GM19372 (cell line): Measurements from ENCODE around the gene NMS.

Experiments used
- ATAC-seq: cut with Tn5 transposase; IDR thresholded peaks from one replicate; pipeline ENCODE4 v1.9.1; 2021; ENCODE audit warnings: mild to moderate bottlenecking, low read depth, moderate library complexity; ENCODE audit not compliant: unreplicated experiment

Gene NMS

DNA sequence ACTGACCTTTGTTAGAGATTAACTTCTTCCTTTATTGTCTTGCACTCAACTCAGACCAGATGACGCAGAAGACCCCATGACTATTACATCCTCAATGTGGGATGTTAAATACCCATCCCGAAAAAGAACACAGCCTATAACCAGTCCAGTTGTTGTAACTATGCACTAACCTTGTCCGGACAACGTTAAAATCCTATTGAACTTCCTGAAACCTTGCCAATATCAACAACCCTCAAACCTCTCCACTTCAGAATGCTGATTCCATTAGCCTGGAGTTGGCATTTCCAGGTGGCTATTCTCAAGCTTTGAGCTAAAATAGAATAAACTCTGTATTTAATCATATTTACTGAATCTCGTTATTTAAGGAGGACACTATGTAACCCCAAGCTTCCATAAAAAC lies 13.6 kb downstream of the NMS start:
- ATAC-seq: no peak

DNA sequence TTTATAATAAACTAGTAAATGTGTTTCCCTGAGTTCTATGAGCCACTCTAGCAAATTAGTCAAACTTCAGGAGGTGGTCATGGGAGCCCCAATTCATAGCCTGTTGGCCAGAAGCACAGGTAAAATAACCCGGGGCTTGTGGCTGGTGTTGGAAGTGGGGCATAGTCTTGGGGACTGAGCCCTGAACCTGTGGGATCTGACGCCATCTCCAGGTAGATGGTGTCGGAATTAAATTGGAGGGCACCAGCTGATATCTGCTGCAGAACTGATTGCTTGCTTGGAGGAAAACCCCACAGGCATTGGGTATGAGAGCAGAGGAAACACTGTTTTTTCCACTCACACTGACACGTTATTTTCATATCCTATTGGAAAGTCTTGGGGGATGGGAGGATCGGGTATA lies 14.1 kb downstream of the NMS start:
- ATAC-seq: no peak

DNA sequence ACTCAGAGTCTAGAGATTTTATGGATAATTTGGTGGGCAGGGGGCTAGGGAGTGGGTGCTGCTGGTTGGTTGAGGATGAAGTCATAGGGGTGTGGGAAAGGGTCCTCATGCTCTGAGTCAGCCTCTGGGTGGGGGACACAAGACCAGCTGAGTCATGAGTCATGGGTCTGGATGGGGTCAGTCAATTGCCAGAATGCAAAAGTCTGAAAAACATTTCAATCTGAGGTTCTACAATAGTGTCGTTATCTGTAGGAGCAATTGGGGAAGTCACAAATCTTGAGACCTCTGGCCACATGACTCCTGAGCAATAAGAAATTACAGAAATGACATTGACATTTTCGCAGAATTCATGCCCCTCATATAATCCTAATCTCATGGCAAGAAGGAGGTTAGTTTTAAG lies 15.1 kb downstream of the NMS start:
- no peak for ATAC-seq

DNA sequence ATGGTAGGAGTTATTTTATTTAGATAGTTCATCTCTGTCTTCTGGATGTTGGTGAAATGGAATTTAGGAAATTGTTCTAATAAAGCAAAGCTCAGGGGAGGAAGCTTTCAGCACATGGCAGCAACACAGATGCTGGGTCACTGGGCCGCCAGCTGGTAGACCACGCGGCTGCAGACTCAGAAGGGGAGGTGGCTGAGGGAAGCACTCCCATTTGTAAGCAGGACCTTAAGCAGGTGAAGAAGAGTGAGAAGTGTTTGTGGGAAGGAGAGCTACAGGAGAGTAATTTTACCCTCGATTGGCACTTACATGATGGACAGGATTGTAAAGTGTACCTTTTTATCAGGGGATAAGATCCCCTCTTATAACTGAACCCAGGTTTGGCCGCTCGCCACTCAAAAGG lies 24.4 kb downstream of the NMS start:
- no peak for ATAC-seq

DNA sequence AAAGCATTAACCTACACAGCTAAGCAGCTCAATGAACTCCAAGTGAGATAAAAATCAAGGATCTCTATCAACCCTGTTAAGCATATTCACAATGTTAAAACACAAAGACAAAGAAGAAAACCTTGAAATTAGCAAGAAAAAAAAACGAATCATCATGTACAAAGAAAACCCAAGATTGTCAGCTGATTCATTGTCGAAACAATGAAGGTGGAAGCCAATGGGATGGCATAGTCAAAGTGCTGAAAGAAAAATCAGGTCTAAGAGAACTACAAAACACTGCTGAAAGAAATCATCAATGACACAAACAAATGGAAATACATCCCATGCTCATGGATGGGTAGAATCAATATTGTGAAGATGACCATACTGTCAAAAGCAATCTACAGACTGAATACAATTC lies 32.5 kb downstream of the NMS start:
- no peak for ATAC-seq

DNA sequence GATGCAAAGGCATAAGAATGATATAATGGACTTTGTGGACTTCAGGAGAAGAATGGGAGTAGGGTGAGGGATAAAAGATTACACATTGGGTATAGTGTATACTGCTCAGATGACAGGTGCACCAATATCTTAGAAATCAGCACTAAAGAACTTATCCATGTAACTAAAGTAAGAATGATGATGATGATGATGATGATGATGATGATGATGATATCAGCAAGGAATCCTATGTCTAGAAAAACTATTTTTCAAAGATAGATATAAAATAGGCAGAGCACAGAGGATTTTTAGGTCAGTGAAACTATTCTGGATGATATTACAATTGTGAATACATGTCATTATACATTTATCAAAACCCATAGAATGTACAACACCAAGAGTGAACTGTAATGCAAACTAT lies 34.3 kb downstream of the NMS start:
- no peak for ATAC-seq

DNA sequence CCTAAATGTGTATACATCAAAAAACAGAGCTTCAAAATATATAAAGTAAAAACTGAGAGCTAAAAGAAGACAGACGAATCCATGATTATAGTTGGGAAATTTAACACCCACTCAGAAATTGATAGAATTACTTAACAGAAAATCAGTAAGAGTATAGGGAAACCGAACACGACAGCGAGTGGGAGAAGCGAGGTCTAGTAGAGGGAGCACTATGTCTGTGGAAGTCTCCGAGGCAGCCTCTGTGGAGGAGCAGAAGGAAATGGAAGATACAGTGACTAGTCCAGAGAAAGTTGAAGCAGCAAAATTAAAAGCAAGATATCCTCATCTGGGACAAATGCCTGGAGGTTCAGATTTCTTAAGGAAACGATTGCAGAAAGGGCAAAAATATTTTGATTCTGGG lies 38.8 kb downstream of the NMS start:
- ATAC-seq: no peak

DNA sequence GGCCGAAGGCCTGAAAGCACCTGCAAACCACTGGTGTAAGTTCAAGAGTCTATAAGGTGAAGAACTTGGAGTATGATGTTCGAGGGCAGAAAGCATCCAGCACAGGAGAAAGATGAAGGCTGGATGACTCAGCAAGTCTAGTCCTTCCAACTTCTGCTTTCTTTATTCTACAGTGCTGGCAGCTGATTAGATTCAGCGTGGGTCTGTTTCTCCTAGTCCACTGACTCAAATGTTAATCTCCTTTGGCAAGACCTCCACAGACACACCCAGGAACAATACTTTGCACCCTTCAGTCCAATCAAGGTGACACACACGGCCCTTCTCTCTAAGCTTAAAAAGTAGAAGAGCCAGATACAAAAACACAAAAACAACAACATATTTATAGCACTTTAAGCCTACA lies 43.4 kb downstream of the NMS start:
- ATAC-seq: no peak

DNA sequence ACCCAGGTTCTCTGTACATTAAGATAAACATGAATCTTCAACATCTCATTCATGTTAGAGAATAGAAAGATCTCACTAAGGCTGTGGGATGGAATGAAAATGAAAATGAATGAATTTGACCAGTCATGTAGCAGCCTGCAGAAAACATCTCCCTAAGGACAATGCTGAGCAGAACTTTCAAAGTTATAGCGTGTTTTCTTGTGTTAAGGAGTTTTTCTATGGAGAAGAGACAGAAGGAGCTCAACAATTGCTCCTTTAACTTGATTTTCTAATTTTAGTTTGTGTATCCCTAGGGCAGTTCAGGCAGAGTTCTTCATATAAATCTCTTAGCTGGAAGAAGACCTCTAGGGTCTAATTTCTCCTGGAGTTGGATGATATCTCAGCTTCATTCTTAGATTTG lies 47.3 kb downstream of the NMS start:
- ATAC-seq: no peak

DNA sequence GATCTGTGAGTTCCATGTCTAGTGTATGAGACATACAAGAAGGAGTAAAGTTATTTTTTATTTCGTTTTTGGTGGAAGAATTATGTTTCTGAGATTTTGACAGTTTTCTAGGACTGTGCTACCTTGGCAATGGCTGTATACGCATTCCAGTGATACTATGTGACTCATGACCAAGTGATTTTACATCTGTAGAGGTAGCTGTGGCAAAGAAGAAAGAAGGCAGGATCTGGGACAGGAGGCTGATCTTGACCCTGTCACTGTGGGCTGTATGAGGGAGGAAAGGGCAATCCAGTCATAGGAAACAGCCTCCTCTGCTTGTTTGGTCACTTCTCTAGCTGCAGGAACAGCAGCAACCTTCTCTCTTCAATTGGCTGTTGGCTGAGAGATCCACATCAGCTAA lies 48.5 kb downstream of the NMS start:
- no peak for ATAC-seq

DNA sequence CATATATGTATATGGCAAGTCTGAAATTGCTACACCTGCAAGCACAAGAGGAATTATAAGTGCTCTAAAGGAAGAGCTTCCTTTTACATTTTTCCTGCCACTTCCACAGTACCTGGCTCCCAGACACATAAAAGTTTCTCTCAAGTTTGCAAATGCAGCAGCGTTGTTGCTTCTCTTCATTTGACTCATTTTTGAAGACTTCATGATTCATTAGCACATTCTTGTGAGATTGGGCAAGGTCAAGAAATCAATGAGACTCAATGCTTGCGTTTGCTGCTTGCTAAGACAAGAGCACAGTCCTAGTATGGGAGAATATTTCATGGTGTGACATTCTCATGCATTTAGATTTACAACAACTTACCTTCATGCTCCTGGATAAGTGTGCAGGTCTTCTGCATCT lies 49.9 kb downstream of the NMS start:
- no peak for ATAC-seq

DNA sequence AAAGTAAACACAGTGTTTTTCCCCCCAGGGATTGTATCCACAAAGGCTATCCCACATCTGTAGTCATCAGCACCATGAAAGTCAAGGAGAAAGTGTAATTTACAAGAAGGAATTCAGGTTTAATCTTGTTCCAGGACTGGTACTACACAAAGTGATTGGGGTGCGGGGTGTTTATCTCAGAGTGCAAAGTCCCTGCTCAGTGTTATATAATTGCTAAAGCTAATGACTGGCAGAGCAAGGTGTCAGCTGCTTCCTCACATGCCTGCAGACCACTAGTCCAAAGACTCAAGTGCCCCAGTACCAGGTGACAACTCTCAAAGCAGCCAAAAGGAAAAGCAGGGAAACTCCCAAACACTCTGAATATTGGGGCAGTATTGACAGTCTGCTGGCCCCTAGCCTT lies 52.1 kb downstream of the NMS start:
- ATAC-seq: no peak

DNA sequence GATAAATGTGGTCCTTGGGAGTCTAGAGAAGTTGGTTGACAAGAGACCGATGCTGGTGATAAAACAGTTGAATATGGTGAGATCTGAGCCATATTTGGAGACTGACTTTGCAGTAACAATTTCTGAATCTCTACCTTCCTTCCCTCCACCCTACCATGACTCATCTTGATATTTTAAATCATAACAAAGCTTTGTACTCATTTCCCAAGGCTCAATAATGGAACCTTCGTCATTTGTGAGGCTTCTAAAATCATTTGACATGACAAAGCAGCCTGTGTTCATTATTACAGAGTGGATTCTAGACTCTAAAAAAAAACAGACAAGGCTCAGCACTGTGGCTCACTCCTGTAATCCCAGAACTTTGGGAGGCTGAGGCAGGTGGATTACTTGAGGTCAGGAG lies 54.0 kb downstream of the NMS start:
- no peak for ATAC-seq

DNA sequence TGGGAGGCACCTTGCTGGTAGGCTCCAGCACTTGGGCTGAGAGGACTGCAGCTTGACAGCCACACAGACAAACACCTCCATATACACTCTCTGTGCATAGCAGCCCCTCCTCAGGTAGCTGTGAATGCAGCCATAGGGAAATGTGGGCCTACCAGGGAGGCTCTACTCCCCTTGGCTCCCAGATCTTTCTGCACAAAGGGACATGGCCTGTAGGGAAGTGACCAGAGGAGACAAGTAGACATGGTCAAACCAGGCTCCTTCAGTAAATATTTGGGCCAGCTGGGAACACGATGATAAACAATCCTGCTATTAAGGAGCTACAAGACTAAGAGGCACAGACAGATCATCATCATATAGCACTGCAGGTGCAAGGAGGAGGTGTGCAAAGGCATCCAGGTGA lies 56.6 kb downstream of the NMS start:
- ATAC-seq: no peak

DNA sequence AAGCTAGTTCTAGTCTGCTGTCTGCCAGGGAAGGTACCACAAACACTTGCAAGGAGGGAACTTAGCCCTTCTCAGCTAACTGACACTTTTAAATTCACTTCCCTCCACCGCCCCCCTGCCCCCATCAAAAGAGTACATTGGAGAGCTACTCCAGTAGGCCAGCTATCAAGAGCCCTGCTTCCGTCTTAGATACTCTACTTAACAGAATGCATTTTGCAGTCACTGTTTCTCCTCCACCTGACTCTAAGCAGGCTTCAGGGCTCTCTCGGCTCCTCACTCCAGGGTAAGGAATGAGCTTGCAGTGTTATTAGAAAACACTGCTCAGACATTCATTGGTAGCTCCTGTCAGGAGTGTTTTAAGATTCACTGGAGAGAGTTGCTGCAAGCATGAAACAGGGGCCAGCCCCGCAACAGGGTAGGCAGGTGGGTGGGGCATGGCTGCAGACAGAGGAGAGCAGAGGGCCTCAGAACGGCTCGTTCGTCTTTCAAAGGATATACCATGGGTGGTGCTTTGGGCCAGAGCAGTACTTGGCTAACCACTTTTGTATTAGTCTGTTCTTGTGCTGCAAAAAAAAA lies 57.2 kb downstream of the NMS start:
- no peak for ATAC-seq

DNA sequence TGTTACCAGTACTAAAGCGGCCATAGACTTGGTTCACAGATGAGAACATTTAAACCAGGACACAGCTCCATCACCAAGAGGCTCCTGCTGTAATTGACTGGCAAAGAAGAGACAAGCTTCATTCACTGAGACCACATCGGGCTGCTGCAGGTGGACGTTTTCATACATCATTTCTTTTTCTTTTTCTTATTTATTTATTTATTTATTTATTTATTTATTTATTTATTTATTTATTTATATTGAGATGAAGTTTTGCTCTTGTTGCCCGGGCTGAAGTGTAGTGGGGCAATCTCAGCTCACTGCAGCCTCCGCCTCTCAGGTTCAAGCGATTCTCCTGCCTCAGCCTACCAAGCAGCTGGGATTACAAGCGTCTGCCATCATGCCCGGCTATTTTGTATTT lies 58.9 kb downstream of the NMS start:
- ATAC-seq: no peak

DNA sequence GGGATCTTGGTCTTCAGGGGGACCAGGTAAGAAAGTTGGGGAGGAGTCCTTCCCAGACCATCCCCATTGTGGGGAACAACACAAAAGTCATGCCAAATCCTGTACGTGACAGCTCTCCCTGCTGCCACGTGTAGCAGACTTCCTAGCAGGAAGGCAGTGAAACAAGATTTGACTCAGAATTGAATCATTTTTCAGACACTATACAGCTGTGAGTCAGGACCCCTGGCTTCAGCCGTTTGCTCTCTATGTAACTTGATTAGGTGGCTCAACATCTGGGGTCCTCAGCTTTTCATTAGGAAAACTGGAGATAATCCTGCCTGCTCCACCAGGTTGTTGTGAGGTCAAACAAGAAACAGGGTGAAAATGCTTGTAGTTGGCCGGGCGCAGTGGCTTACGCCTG lies 59.6 kb downstream of the NMS start:
- no peak for ATAC-seq
